H1 (cell line): ENCODE data around the gene CYP2C18. TPM values are rescaled to one million over a fixed set of nuclear protein-coding genes. Genes with fewer than 3 reads are reported as not detected.

Source experiments
- CTCF ChIA-PET: fragments of 300-600 bp; sonication (Branson Sonifier 250); formaldehyde crosslinking; loops from one replicate; lab custom pipeline; 2021; ENCODE audit not compliant: partially characterized antibody; lab: Charles Lee
- POLR2A ChIA-PET: fragments of 300-600 bp; sonication (Branson Sonifier 250); formaldehyde crosslinking; loops from one replicate; lab custom pipeline; 2021; ENCODE audit warnings: inconsistent platforms; ENCODE audit not compliant: partially characterized antibody; lab: Charles Lee
- DNase-seq, 2 experiments: peaks; one replicate each; pipeline versions ENCODE4 v3.0.0 to v3.0.0-alpha.2; 2010 to 2022; ENCODE audit warnings: low spot score in 2 of 2, low read depth in 1 of 2, mixed read lengths in 1 of 2
- FAIRE-seq: peaks from 2 replicates; lab custom pipeline; 2011; peaks lifted over from hg19 to GRCh38; lab: Jason Lieb, UNC
- H2AFZ ChIP-seq: 2 replicates; pipeline ENCODE4 v1.8.1; 2012; ENCODE audit warnings: low read length, inconsistent platforms
- H2AK5ac ChIP-seq: 2 replicates; pipeline ENCODE4 v1.6.1; 2013; ENCODE audit warnings: low read depth, low read length
- H2BK120ac ChIP-seq: replicated peaks from 2 replicates; pipeline ENCODE3; 2013; ENCODE audit warnings: low read depth, low read length, inconsistent platforms
- H2BK12ac ChIP-seq: 2 replicates; pipeline ENCODE4 v1.6.1; 2013; ENCODE audit warnings: low read depth, low read length
- H2BK15ac ChIP-seq: 2 replicates; pipeline ENCODE4 v1.6.1; 2013; ENCODE audit warnings: low read length
- H2BK20ac ChIP-seq: 2 replicates; pipeline ENCODE4 v1.6.1; 2013; ENCODE audit warnings: low read length
- H2BK5ac ChIP-seq: 2 replicates; pipeline ENCODE4 v1.6.1; 2013; ENCODE audit warnings: low read depth, low read length
- H3K14ac ChIP-seq: 2 replicates; pipeline ENCODE4 v1.6.1; 2013; ENCODE audit warnings: inconsistent platforms; ENCODE audit not compliant: insufficient read length
- H3K18ac ChIP-seq: 2 replicates; pipeline ENCODE4 v1.6.1; 2013; ENCODE audit warnings: low read length; ENCODE audit errors: extremely low read depth
- H3K23ac ChIP-seq: 2 replicates; pipeline ENCODE4 v1.6.1; 2013; ENCODE audit warnings: inconsistent platforms; ENCODE audit not compliant: insufficient read length
- H3K23me2 ChIP-seq: 2 replicates; pipeline ENCODE4 v1.6.1; 2013; ENCODE audit warnings: low read depth, low read length
- H3K27ac ChIP-seq: 2 replicates; pipeline ENCODE4 v1.6.1; 2011; ENCODE audit warnings: low read depth, low read length, inconsistent platforms
- H3K27me3 ChIP-seq, 4 experiments: replicated peaks in 1 of 4; 1 replicate in 1 of 4; 2 replicates in 3 of 4; pipeline versions ENCODE4 v1.6.1 to v1.8.1; 2011 to 2013; ENCODE audit warnings: low read length in 3 of 4, mild to moderate bottlenecking in 3 of 4, inconsistent platforms in 2 of 4, mixed read lengths in 2 of 4, moderate library complexity in 1 of 4; ENCODE audit not compliant: control insufficient read depth in 3 of 4, insufficient read depth in 3 of 4; ENCODE audit errors: extremely low read depth in 1 of 4
- H3K36me3 ChIP-seq, 4 experiments: 2 replicates each; pipeline versions ENCODE4 v1.6.1 to v1.8.1; 2011 to 2013; ENCODE audit warnings: mild to moderate bottlenecking in 4 of 4, low read length in 3 of 4, moderate library complexity in 2 of 4, control low read depth in 1 of 4, inconsistent platforms in 1 of 4; ENCODE audit not compliant: insufficient read depth in 4 of 4, control insufficient read depth in 2 of 4
- H3K4ac ChIP-seq: replicated peaks from 2 replicates; pipeline ENCODE3; 2013; ENCODE audit warnings: low read length, low read depth, mixed read lengths, inconsistent platforms; ENCODE audit not compliant: insufficient read length
- H3K4me1 ChIP-seq, 4 experiments: replicated peaks in 1 of 4; 1 replicate in 1 of 4; 2 replicates in 3 of 4; pipeline versions ENCODE4 v1.6.1 to v1.8.1; 2011 to 2013; ENCODE audit warnings: low read length in 3 of 4, inconsistent platforms in 2 of 4, mixed read lengths in 1 of 4; ENCODE audit not compliant: insufficient read depth in 4 of 4, control insufficient read depth in 3 of 4
- H3K4me2 ChIP-seq, 2 experiments: 2 replicates each; pipeline versions ENCODE4 v1.6.1 to v1.8.1; 2011 to 2013; ENCODE audit warnings: low read depth in 2 of 2, low read length in 2 of 2, control low read depth in 1 of 2, inconsistent platforms in 1 of 2, mild to moderate bottlenecking in 1 of 2; ENCODE audit not compliant: insufficient read depth in 1 of 2
- H3K4me3 ChIP-seq, 4 experiments: fragments of 200-600, 300-600 bp in 1 of 4; sonication (generic), shearing (Covaris generic), sonication (Bioruptor Twin) in 1 of 4; 2 replicates each; pipeline versions ENCODE4 v1.5.1 to v1.8.1; 2011 to 2016; ENCODE audit warnings: low read length in 4 of 4, low read depth in 3 of 4, control low read depth in 2 of 4, inconsistent platforms in 2 of 4, mild to moderate bottlenecking in 2 of 4, mixed read lengths in 1 of 4, moderate library complexity in 1 of 4; ENCODE audit not compliant: insufficient read depth in 2 of 4; ENCODE audit errors: extremely low read depth in 1 of 4
- H3K56ac ChIP-seq: replicated peaks from 2 replicates; pipeline ENCODE3; 2013; ENCODE audit warnings: low read depth, mild to moderate bottlenecking, mixed read lengths, low read length, inconsistent platforms; ENCODE audit not compliant: insufficient read length
- H3K79me1 ChIP-seq: 2 replicates; pipeline ENCODE4 v1.6.1; 2013; ENCODE audit warnings: low read depth, low read length, control low read depth
- H3K79me2 ChIP-seq, 2 experiments: 2 replicates each; pipeline versions ENCODE4 v1.6.1 to v1.8.1; 2012 to 2013; ENCODE audit warnings: low read length in 2 of 2, mild to moderate bottlenecking in 2 of 2, inconsistent platforms in 1 of 2; ENCODE audit not compliant: insufficient read depth in 2 of 2, control insufficient read depth in 1 of 2
- H3K9ac ChIP-seq, 4 experiments: replicated peaks in 1 of 4; 1 replicate in 1 of 4; 2 replicates in 3 of 4; pipeline versions ENCODE4 v1.6.1 to v1.8.1; 2011 to 2013; ENCODE audit warnings: low read depth in 3 of 4, low read length in 3 of 4, control low read depth in 2 of 4, mild to moderate bottlenecking in 2 of 4, moderate library complexity in 2 of 4, inconsistent platforms in 1 of 4; ENCODE audit errors: extremely low read depth in 1 of 4
- H3K9me3 ChIP-seq, 2 experiments: 2 replicates each; pipeline versions ENCODE4 v1.6.1 to v1.8.1; 2012 to 2013; ENCODE audit warnings: mild to moderate bottlenecking in 2 of 2, moderate library complexity in 2 of 2, control low read depth in 1 of 2, inconsistent platforms in 1 of 2, low read depth in 1 of 2, low read length in 1 of 2, mixed read lengths in 1 of 2; ENCODE audit not compliant: insufficient read depth in 2 of 2
- H4K20me1 ChIP-seq, 2 experiments: replicated peaks in 1 of 2; 2 replicates each; pipeline versions ENCODE3 to v1.8.1; 2011 to 2013; ENCODE audit warnings: inconsistent platforms in 2 of 2, low read length in 2 of 2, mild to moderate bottlenecking in 1 of 2; ENCODE audit not compliant: insufficient read depth in 2 of 2, control insufficient read depth in 1 of 2
- H4K5ac ChIP-seq: 2 replicates; pipeline ENCODE4 v1.6.1; 2013; ENCODE audit warnings: low read length, low read depth, mixed read lengths, inconsistent platforms; ENCODE audit not compliant: insufficient read length
- H4K8ac ChIP-seq: 2 replicates; pipeline ENCODE4 v1.8.0; 2013; ENCODE audit warnings: mild to moderate bottlenecking, moderate library complexity, low read length, inconsistent platforms; ENCODE audit not compliant: insufficient read depth; ENCODE audit errors: extremely low read depth
- H4K91ac ChIP-seq: replicated peaks from 2 replicates; pipeline ENCODE3; 2013; ENCODE audit warnings: low read length, mixed read lengths, inconsistent platforms; ENCODE audit not compliant: insufficient read length
- ATF3 ChIP-seq: IDR thresholded peaks from 2 replicates; pipeline ENCODE4 v1.6.1; 2011; ENCODE audit warnings: low read depth, mild to moderate bottlenecking, low read length; ENCODE audit not compliant: insufficient read depth
- BCL11A ChIP-seq, 2 experiments: IDR thresholded peaks; one replicate each; pipeline ENCODE4 v1.6.1; 2011; ENCODE audit warnings: low read depth in 2 of 2, low read length in 2 of 2, mild to moderate bottlenecking in 2 of 2
- EGR1 ChIP-seq: IDR thresholded peaks from 2 replicates; pipeline ENCODE4 v1.6.1; 2011; ENCODE audit warnings: low read depth, low read length, borderline replicate concordance
- JUN ChIP-seq: IDR thresholded peaks from 2 replicates; pipeline ENCODE4 v1.6.1; 2011; ENCODE audit warnings: low read depth, mild to moderate bottlenecking, improper control_type of control experiment, low read length
- SAP30 ChIP-seq: fragments of 300-600 bp; sonication (generic); IDR thresholded peaks from 2 replicates; pipeline ENCODE4 v1.7.1; 2012; ENCODE audit warnings: low read length, moderate library complexity, mild to moderate bottlenecking, inconsistent platforms; ENCODE audit not compliant: insufficient read depth, insufficient replicate concordance
- TAF1 ChIP-seq: IDR thresholded peaks from 2 replicates; pipeline ENCODE4 v1.6.1; 2011; ENCODE audit warnings: mild to moderate bottlenecking, low read depth, low read length
- WGBS, 2 experiments: shearing (Covaris generic) in 1 of 2; methylation state at CpG; one replicate each; pipeline versions ENCODE4 v1.1.6 to v1.1.7; 2013 to 2015; ENCODE audit warnings: low lambda C conversion rate in 2 of 2, mixed read lengths in 2 of 2, inconsistent platforms in 1 of 2, low coverage in 1 of 2, missing lambda C conversion rate in 1 of 2; ENCODE audit not compliant: insufficient replicate concordance in 2 of 2, insufficient coverage in 1 of 2, insufficient read length in 1 of 2; ENCODE audit errors: extremely low coverage in 1 of 2, missing lambda C conversion rate in 1 of 2; 5-methylcytosine and 5-hydroxymethylcytosine counted together
- polyA plus RNA-seq, 7 experiments: library from polyadenylated mRNA; depleted of rRNA in 3 of 7; stranded (reverse) in 5 of 7; unstranded in 2 of 7; fragments of >200 nt in 5 of 7; fragments of 200-250 nt in 2 of 7; gene quantifications; 1 replicate in 5 of 7; 2 replicates in 1 of 7; 4 replicates in 1 of 7; pipeline versions ENCODE4 v1.2.1 to v1.2.3, GENCODE V29; 2011 to 2013; ENCODE audit warnings: missing spikeins in 2 of 7, mixed read lengths in 2 of 7
- total RNA-seq: library from RNA; stranded (reverse); fragmentation: NEBNext Ultra II Directional; extraction: Animal tissue kit (Norgen Biotek cat#: 25700); gene quantifications from 2 replicates; pipeline ENCODE4 v1.2.1, GENCODE V29; 2021

The CYP2C18 gene
- total and polyA plus RNA-seq, 2 of the 8 experiments (the other 6 are each of a cell fraction or from before 2014, with no cell fraction given): 0.17 TPM; not detected in 1

GRCh38 chr10:94762393-94762792 lies 78.9 kb downstream of the CYP2C18 start, which contains the start of gene CYP2C19:
CYP2C19 (plus strand) TSS chr10:94762681; CDS start chr10:94762706, 25 bp downstream.
- Histone ChIP-seq H3K4me1 (no peaks in the 10 kb centered on the region), H3K4me2 (no peak within 1 kb of the TSS), H2BK5ac (no peak within 1 kb of the TSS), H4K5ac (no peak within 1 kb of the TSS), H3K56ac (no peak within 1 kb of the TSS), H3K4me3 (no peak within 1 kb of the TSS), H3K79me2 (no peaks in the 10 kb centered on the region), H3K23me2 (no peaks in the 10 kb centered on the region), H2BK12ac (no peak within 1 kb of the TSS), H3K36me3 (no peaks in the 10 kb centered on the region), H4K20me1 (no peaks in the 10 kb centered on the region), H4K8ac (no peak within 1 kb of the TSS), H3K9ac (no peak within 1 kb of the TSS), H3K9me3 (no peaks in the 10 kb centered on the region), H3K23ac (no peak within 1 kb of the TSS), H2BK15ac (no peak within 1 kb of the TSS), H4K91ac (no peak within 1 kb of the TSS), H3K79me1 (no peaks in the 10 kb centered on the region), H3K14ac (no peak within 1 kb of the TSS), H2BK20ac (no peak within 1 kb of the TSS), H3K27me3 (no peaks in the 10 kb centered on the region), H2AK5ac (no peak within 1 kb of the TSS), H2BK120ac (no peak within 1 kb of the TSS), H3K4ac (no peak within 1 kb of the TSS), H3K18ac (no peak within 1 kb of the TSS), H3K27ac (no peak within 1 kb of the TSS), H2AFZ (no peak within 1 kb of the TSS)
- ChIA-PET POLR2A (no interaction called here), CTCF (no interaction called here)
- no peak for FAIRE-seq
- TF ChIP-seq ATF3 (no peak), BCL11A (IDR thresholded peaks at IDR 0.05; ENCODE audit: low read depth in 2 of 2, low read length in 2 of 2) (no peak), EGR1 (no peak), JUN (no peak), TAF1 (no peak), SAP30 (no peak)
- no peak for DNase-seq
- 88% methylated on average over 3 of the region's 3 CpGs; no CpG with 5 or more reads in 1 of the 2 experiments for WGBS, 2 experiments
